Smooth muscle cell (in vitro differentiated cells): ENCODE measurements around the gene SUPT7L. TPM values are rescaled to one million over a fixed set of nuclear protein-coding genes. Genes with fewer than 3 reads are reported as not detected.

Experiments used
- DNase-seq: peaks from one replicate; lab custom pipeline; 2025; ENCODE audit not compliant: unreplicated experiment; lab: John Stamatoyannopoulos, UW
- H2AFZ ChIP-seq: fragments of 200-600 bp; sonication (generic); 2 replicates; pipeline ENCODE4 v1.6.0; 2016; ENCODE audit warnings: antibody characterized with exemption, low read depth, mild to moderate bottlenecking
- H3F3A ChIP-seq: fragments of 200-600 bp; sonication (generic); 2 replicates; pipeline ENCODE4 v1.6.0; 2017; ENCODE audit warnings: antibody characterized with exemption, low read depth
- H3K27ac ChIP-seq: fragments of 200-600 bp; sonication (generic); 2 replicates; pipeline ENCODE4 v1.5.1; 2016; ENCODE audit warnings: low read depth, mild to moderate bottlenecking
- H3K27me3 ChIP-seq: fragments of 200-600 bp; sonication (generic); 2 replicates; pipeline ENCODE4 v1.6.1; 2016; ENCODE audit warnings: low read depth, mild to moderate bottlenecking
- H3K36me3 ChIP-seq: fragments of 200-600 bp; sonication (generic); 2 replicates; pipeline ENCODE4 v1.5.1; 2016; ENCODE audit warnings: low read depth
- H3K4me1 ChIP-seq: fragments of 200-600 bp; sonication (generic); 2 replicates; pipeline ENCODE4 v1.5.1; 2016; ENCODE audit warnings: low read depth
- H3K4me2 ChIP-seq: fragments of 200-600 bp; sonication (generic); 2 replicates; pipeline ENCODE4 v1.6.0; 2016; ENCODE audit warnings: mild to moderate bottlenecking
- H3K4me3 ChIP-seq: fragments of 200-600 bp; sonication (generic); 2 replicates; pipeline ENCODE4 v1.5.1; 2016; ENCODE audit warnings: mild to moderate bottlenecking
- H3K79me2 ChIP-seq: fragments of 200-600 bp; sonication (generic); 2 replicates; pipeline ENCODE4 v1.6.0; 2016; ENCODE audit warnings: low read depth, mild to moderate bottlenecking
- H3K9ac ChIP-seq: fragments of 200-600 bp; sonication (generic); 2 replicates; pipeline ENCODE4 v1.6.0; 2016; ENCODE audit warnings: low read depth
- H3K9me3 ChIP-seq: fragments of 200-600 bp; sonication (generic); replicated peaks from 2 replicates; pipeline ENCODE4 v1.5.1; 2016; ENCODE audit warnings: low read depth
- H4K20me1 ChIP-seq: fragments of 200-600 bp; sonication (generic); 2 replicates; pipeline ENCODE4 v1.6.0; 2016; ENCODE audit warnings: low read depth
- WGBS: methylation state at CpG from one replicate; pipeline ENCODE4 v1.1.7; 2016; ENCODE audit warnings: low lambda C conversion rate; 5-methylcytosine and 5-hydroxymethylcytosine counted together
- polyA plus RNA-seq: library from polyadenylated mRNA; unstranded; fragments of >200 nt; fragmentation: Nextera tagmentation; extraction: Ambion mirVana; gene quantifications from 2 replicates; pipeline ENCODE4 v1.2.1, GENCODE V29; 2016
- small RNA-seq: library from RNA; depleted of rRNA; stranded (forward); fragments of <200 nt; gene quantifications from one replicate; pipeline ENCODE3, GENCODE V24; 2014
- total RNA-seq: library from RNA; depleted of rRNA; stranded (reverse); fragments of >200 nt; gene quantifications from 2 replicates; pipeline ENCODE4 v1.2.3, GENCODE V29; 2014
- TF ChIP-seq, protein P1 (sequence below): fragments of 200-600 bp; sonication (generic); IDR thresholded peaks from 2 replicates; pipeline ENCODE4 v1.5.1; 2017; ENCODE audit warnings: borderline replicate concordance, mild to moderate bottlenecking, antibody characterized with exemption; ENCODE audit not compliant: insufficient read depth, poor library complexity, severe bottlenecking

SUPT7L gene
- total and polyA plus RNA-seq, 2 experiments from 2014 or later, result 18.9 to 27.6 TPM

DNA sequence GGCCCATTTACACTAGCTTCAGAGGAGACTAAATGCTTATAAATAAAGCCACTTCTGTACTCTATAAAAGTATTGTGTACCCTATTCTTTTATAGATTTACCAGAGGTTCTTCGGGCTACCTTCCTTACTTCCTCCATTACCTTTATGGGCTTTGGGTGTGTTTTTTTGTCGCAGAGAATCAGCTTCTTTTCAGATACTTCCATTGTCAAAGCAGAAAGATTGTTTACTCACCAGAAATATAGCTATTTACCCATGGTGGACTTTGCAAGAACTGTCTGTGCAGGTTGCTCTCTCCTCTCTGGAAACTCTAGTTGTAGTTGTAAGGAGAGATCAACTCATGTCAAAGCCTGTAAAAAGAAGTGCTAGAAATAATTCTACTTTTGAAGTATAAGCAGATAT lies 49.4 kb downstream of the SUPT7L start:
- WGBS, result 96% methylated on average over 2 of the region's 2 CpGs
- Histone ChIP-seq H3K36me3 (peaks cover 29% of the 10 kb centered on the region), H4K20me1 (no peaks in the 10 kb centered on the region), H3K79me2 (peaks cover 9% of the 10 kb centered on the region), H3K4me3 (no peak overlapping the region), H3K9ac (no peak overlapping the region), H3F3A (no peaks in the 10 kb centered on the region), H3K9me3 (no peaks in the 10 kb centered on the region), H3K4me2 (no peak overlapping the region), H3K4me1 (no peaks in the 10 kb centered on the region), H3K27me3 (no peaks in the 10 kb centered on the region), H2AFZ (no peak overlapping the region), H3K27ac (no peak overlapping the region)
- TF ChIP-seq, protein P1, sequence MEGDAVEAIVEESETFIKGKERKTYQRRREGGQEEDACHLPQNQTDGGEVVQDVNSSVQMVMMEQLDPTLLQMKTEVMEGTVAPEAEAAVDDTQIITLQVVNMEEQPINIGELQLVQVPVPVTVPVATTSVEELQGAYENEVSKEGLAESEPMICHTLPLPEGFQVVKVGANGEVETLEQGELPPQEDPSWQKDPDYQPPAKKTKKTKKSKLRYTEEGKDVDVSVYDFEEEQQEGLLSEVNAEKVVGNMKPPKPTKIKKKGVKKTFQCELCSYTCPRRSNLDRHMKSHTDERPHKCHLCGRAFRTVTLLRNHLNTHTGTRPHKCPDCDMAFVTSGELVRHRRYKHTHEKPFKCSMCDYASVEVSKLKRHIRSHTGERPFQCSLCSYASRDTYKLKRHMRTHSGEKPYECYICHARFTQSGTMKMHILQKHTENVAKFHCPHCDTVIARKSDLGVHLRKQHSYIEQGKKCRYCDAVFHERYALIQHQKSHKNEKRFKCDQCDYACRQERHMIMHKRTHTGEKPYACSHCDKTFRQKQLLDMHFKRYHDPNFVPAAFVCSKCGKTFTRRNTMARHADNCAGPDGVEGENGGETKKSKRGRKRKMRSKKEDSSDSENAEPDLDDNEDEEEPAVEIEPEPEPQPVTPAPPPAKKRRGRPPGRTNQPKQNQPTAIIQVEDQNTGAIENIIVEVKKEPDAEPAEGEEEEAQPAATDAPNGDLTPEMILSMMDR, result no peak
- no peak for DNase-seq

DNA sequence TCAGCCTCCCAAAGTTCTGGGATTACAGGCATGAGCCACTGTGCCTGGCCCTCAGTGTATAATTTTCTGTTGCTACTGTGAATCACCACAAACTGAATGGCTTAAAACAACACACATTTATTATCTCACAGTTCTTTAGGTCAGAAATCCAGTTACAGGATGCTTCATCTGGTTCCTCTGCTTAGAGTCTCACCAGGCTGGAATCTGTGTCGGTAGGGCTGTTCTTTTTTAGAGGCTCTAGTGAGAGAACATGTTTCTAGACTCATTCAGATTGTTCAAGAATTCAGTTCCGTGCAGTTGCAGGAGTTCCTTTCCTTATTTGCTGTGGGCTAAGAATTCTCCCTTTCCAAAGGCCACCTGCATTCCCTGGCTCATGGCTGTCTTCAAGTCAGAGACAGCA lies 56.8 kb downstream of the SUPT7L start:
- Histone ChIP-seq H3K4me1 (no peaks in the 10 kb centered on the region), H3K79me2 (no peaks in the 10 kb centered on the region), H3F3A (no peaks in the 10 kb centered on the region), H3K4me2 (no peak overlapping the region), H2AFZ (no peak overlapping the region), H3K4me3 (no peak overlapping the region), H3K9ac (no peak overlapping the region), H3K27ac (no peak overlapping the region), H3K9me3 (no peaks in the 10 kb centered on the region), H3K36me3 (peaks cover 10% of the 10 kb centered on the region), H4K20me1 (peaks cover 9% of the 10 kb centered on the region), H3K27me3 (no peaks in the 10 kb centered on the region)
- no peak for DNase-seq
- TF ChIP-seq, protein P1, result no peak
- WGBS, result 90% methylated on average over 2 of the region's 2 CpGs

Small RNA genes lying within 50 kb of the gene (small RNA-seq; reads per million reads assigned to genes)
- not detected for gene RF00340

Other genes starting within 250 kb of the SUPT7L start
- 134 and 145 TPM in 2 replicates for gene NRBP1, start 235.0 kb downstream of the SUPT7L start, total RNA-seq
- 195 and 197 TPM in 2 replicates for gene NRBP1, start 235.0 kb downstream of the SUPT7L start, polyA plus RNA-seq
- 1.7 and 2.9 TPM in 2 replicates for gene KRTCAP3, start 221.2 kb downstream of the SUPT7L start, total RNA-seq
- gene KRTCAP3, start 221.2 kb downstream of the SUPT7L start, polyA plus RNA-seq, result 3.2 and 9.2 TPM in 2 replicates
- 17.4 and 26.3 TPM in 2 replicates for gene IFT172, start 173.9 kb downstream of the SUPT7L start, total RNA-seq
- gene IFT172, start 173.9 kb downstream of the SUPT7L start, polyA plus RNA-seq, result 12.5 and 22.2 TPM in 2 replicates
- gene FNDC4, start 168.4 kb downstream of the SUPT7L start, total RNA-seq, result 6.7 and 8.8 TPM in 2 replicates
- 20.3 and 24.1 TPM in 2 replicates for gene FNDC4, start 168.4 kb downstream of the SUPT7L start, polyA plus RNA-seq
- not detected in 2 replicates for gene GCKR, start 166.8 kb downstream of the SUPT7L start, total RNA-seq
- 0.48 and 0.70 TPM in 2 replicates for gene GCKR, start 166.8 kb downstream of the SUPT7L start, polyA plus RNA-seq
- gene ZNF512, start 80.6 kb downstream of the SUPT7L start, total RNA-seq, result 15.6 and 18.6 TPM in 2 replicates
- gene ZNF512, start 80.6 kb downstream of the SUPT7L start, polyA plus RNA-seq, result 12.2 and 13.6 TPM in 2 replicates
- 0.81 and 6.3 TPM in 2 replicates for gene CCDC121, start 34.6 kb downstream of the SUPT7L start, total RNA-seq
- gene CCDC121, start 34.6 kb downstream of the SUPT7L start, polyA plus RNA-seq, result 1.7 and 3.4 TPM in 2 replicates
- gene GPN1, start 34.6 kb downstream of the SUPT7L start, total RNA-seq, result 39.0 and 51.6 TPM in 2 replicates
- gene GPN1, start 34.6 kb downstream of the SUPT7L start, polyA plus RNA-seq, result 52.7 and 54.0 TPM in 2 replicates
- 27.5 and 28.7 TPM in 2 replicates for gene SLC4A1AP, start 275 bp upstream of the SUPT7L start, total RNA-seq
- gene SLC4A1AP, start 275 bp upstream of the SUPT7L start, polyA plus RNA-seq, result 26.2 and 29.7 TPM in 2 replicates
- gene MRPL33, start 108.1 kb upstream of the SUPT7L start, total RNA-seq, result 94.5 and 142 TPM in 2 replicates
- gene MRPL33, start 108.1 kb upstream of the SUPT7L start, polyA plus RNA-seq, result 192 and 193 TPM in 2 replicates
- gene RBKS, start 226.8 kb upstream of the SUPT7L start, total RNA-seq, result 0.13 and 1.0 TPM in 2 replicates
- gene RBKS, start 226.8 kb upstream of the SUPT7L start, polyA plus RNA-seq, result 1.7 and 3.3 TPM in 2 replicates
- gene BABAM2, start 227.1 kb upstream of the SUPT7L start, total RNA-seq, result 29.1 and 39.3 TPM in 2 replicates
- gene BABAM2, start 227.1 kb upstream of the SUPT7L start, polyA plus RNA-seq, result 26.5 and 35.2 TPM in 2 replicates